Endothelial cell of umbilical vein (primary cell): Measurements from ENCODE around the gene CHI3L2.

Source experiments
- CTCF ChIP-seq, 2 donors: IDR thresholded peaks; 1 replicate in 1 of 2; 2 replicates in 1 of 2; pipeline ENCODE4 v1.5.1; 2011; ENCODE audit warnings: low read length in 2 of 2, mild to moderate bottlenecking in 2 of 2, moderate library complexity in 2 of 2, control low read depth in 1 of 2, inconsistent platforms in 1 of 2, low read depth in 1 of 2; ENCODE audit not compliant: insufficient read depth in 1 of 2; ENCODE audit errors: extremely low read depth in 1 of 2
- EZH2 ChIP-seq: IDR thresholded peaks from 2 replicates; pipeline ENCODE4 v1.6.1; 2012; ENCODE audit warnings: borderline replicate concordance, low read depth, mild to moderate bottlenecking, moderate library complexity, low read length, inconsistent platforms; ENCODE audit not compliant: severe bottlenecking
- GATA2 ChIP-seq: IDR thresholded peaks from 2 replicates; pipeline ENCODE4 v1.7.0; 2011; ENCODE audit warnings: low read depth, mild to moderate bottlenecking, moderate library complexity, mixed read lengths, low read length; ENCODE audit not compliant: insufficient read length, insufficient read depth
- JUN ChIP-seq: IDR thresholded peaks from 2 replicates; pipeline ENCODE4 v1.6.1; 2011; ENCODE audit warnings: borderline replicate concordance, low read depth; ENCODE audit not compliant: insufficient read length, insufficient read depth
- MAX ChIP-seq: IDR thresholded peaks from 2 replicates; pipeline ENCODE4 v1.6.1; 2011; ENCODE audit not compliant: insufficient read depth, insufficient read length
- POLR2A ChIP-seq: IDR thresholded peaks from 2 replicates; pipeline ENCODE4 v1.6.1; 2012; ENCODE audit warnings: low read depth, mild to moderate bottlenecking, control low read depth, low read length
- POLR2AphosphoS5 ChIP-seq: IDR thresholded peaks from 2 replicates; pipeline ENCODE4 v1.6.1; 2012; ENCODE audit warnings: low read depth, mild to moderate bottlenecking, control low read depth, low read length, moderate library complexity; ENCODE audit not compliant: insufficient read depth

GRCh38 chr1:111197598-111198284, 29.8 kb upstream of the CHI3L2 start:
- TF ChIP-seq EZH2 (no peak), CTCF (IDR thresholded peaks at IDR 0.05; ENCODE audit: extremely low read depth in 1 of 2, insufficient read depth in 1 of 2, low read depth in 1 of 2, low read length in 2 of 2) (peak; percentile 16 to 42), GATA2 (no peak), POLR2A (no peak), JUN (no peak), POLR2AphosphoS5 (no peak), MAX (no peak)
